HepG2 (cell line): ENCODE results near the gene STX5. TPM values are rescaled to one million over a fixed set of nuclear protein-coding genes. Genes with fewer than 3 reads are reported as not detected.

Source experiments
- ARNT ChIP-seq: fragments of 450-650 bp; IDR thresholded peaks from 2 replicates; pipeline ENCODE4 v1.6.1; 2017
- HNRNPL ChIP-seq: fragments of 200-400 bp; formaldehyde crosslinking; IDR thresholded peaks from 2 replicates; pipeline ENCODE4 v1.6.1; 2017; ENCODE audit warnings: mild to moderate bottlenecking, low read depth, low read length
- IKZF4 ChIP-seq: sonication (generic); formaldehyde crosslinking; IDR thresholded peaks from 2 replicates; pipeline ENCODE4 v1.5.1; 2020; ENCODE audit warnings: borderline replicate concordance, mild to moderate bottlenecking, low read depth, missing genetic modification reagents; ENCODE audit errors: not compliant biosample characterization
- MAFG ChIP-seq: sonication (generic); formaldehyde crosslinking; IDR thresholded peaks from 2 replicates; pipeline ENCODE4 v1.5.1; 2020; ENCODE audit warnings: mild to moderate bottlenecking, missing genetic modification reagents
- MAZ ChIP-seq, 2 experiments: sonication (generic) in 1 of 2; formaldehyde crosslinking in 1 of 2; IDR thresholded peaks; 2 replicates each; pipeline versions ENCODE4 v1.5.0 to v1.6.1; 2012 to 2020; ENCODE audit warnings: low read depth in 2 of 2, mild to moderate bottlenecking in 2 of 2, borderline replicate concordance in 1 of 2, improper control_type of control experiment in 1 of 2, low read length in 1 of 2, missing genetic modification reagents in 1 of 2, moderate library complexity in 1 of 2
- NFIB ChIP-seq: sonication (generic); formaldehyde crosslinking; IDR thresholded peaks from 2 replicates; pipeline ENCODE4 v1.9.0; 2021; ENCODE audit warnings: missing genetic modification reagents, mild to moderate bottlenecking, borderline replicate concordance
- NONO ChIP-seq, 2 experiments: fragments of 450-650 bp in 1 of 2; sonication (generic) in 1 of 2; formaldehyde crosslinking in 1 of 2; IDR thresholded peaks in 1 of 2; conservative IDR thresholded peaks in 1 of 2; 2 replicates each; pipeline versions ENCODE4 v1.6.1 to v1.8.0; 2017 to 2022; ENCODE audit warnings: mild to moderate bottlenecking in 1 of 2, missing genetic modification reagents in 1 of 2, moderate library complexity in 1 of 2
- THYN1 ChIP-seq: sonication (generic); formaldehyde crosslinking; IDR thresholded peaks from 2 replicates; pipeline ENCODE4 v1.8.1; 2023; ENCODE audit warnings: low read depth, mild to moderate bottlenecking, moderate library complexity, missing genetic modification reagents, borderline replicate concordance
- ZMYM3 ChIP-seq: sonication (generic); formaldehyde crosslinking; IDR thresholded peaks from 2 replicates; pipeline ENCODE4 v1.5.1; 2020; ENCODE audit warnings: mild to moderate bottlenecking, missing genetic modification reagents
- ZNF251 ChIP-seq: sonication (generic); formaldehyde crosslinking; IDR thresholded peaks from 2 replicates; pipeline ENCODE4 v1.9.0; 2021; ENCODE audit warnings: mild to moderate bottlenecking, missing genetic modification reagents
- ZNF263 ChIP-seq: sonication (generic); formaldehyde crosslinking; IDR thresholded peaks from 2 replicates; pipeline ENCODE4 v1.4.0; 2020; ENCODE audit warnings: missing genetic modification reagents
- ZNF317 ChIP-seq: sonication (generic); formaldehyde crosslinking; IDR thresholded peaks from 2 replicates; pipeline ENCODE4 v1.5.0; 2020; ENCODE audit warnings: mild to moderate bottlenecking, missing genetic modification reagents
- ZNF441 ChIP-seq: sonication (generic); formaldehyde crosslinking; IDR thresholded peaks from 2 replicates; pipeline ENCODE4 v1.7.0; 2021; ENCODE audit warnings: missing genetic modification reagents, borderline replicate concordance
- ZNF75D ChIP-seq: sonication (generic); formaldehyde crosslinking; IDR thresholded peaks from 2 replicates; pipeline ENCODE4 v1.8.1; 2023; ENCODE audit warnings: missing genetic modification reagents, mild to moderate bottlenecking, borderline replicate concordance
- ZSCAN9 ChIP-seq: IDR thresholded peaks from 2 replicates; pipeline ENCODE4 v1.6.1; 2016; ENCODE audit warnings: borderline replicate concordance
- polyA plus RNA-seq, 8 experiments: library from polyadenylated mRNA; depleted of rRNA in 3 of 8; stranded (reverse) in 7 of 8; unstranded in 1 of 8; fragments of >200 nt; fragmentation: Illumina TruSeq in 4 of 8; extraction: Trizol in 4 of 8; gene quantifications; 2 replicates each; pipeline versions ENCODE4 v1.2.1 to v1.2.3, GENCODE V29; 2011 to 2016; ENCODE audit warnings: low read depth in 4 of 8, missing spikeins in 1 of 8, mixed read lengths in 1 of 8; ENCODE audit not compliant: insufficient read depth in 1 of 8
- total RNA-seq, 5 experiments: library from RNA; depleted of rRNA; stranded (reverse); fragments of >200 nt; fragmentation: Illumina TruSeq; extraction: Trizol; gene quantifications; 2 replicates each; pipeline ENCODE4 v1.2.3, GENCODE V29; 2016; ENCODE audit warnings: low read depth in 1 of 5
- TF ChIP-seq, protein P1 (sequence below): sonication (generic); formaldehyde crosslinking; IDR thresholded peaks from 2 replicates; pipeline ENCODE4 v1.5.1; 2020; ENCODE audit warnings: mild to moderate bottlenecking, missing genetic modification reagents, moderate library complexity
- TF ChIP-seq, protein P2 (sequence below): sonication (generic); formaldehyde crosslinking; IDR thresholded peaks from 2 replicates; pipeline ENCODE4 v1.8.1; 2023; ENCODE audit warnings: mild to moderate bottlenecking, missing genetic modification reagents
- TF ChIP-seq, protein P3 (sequence below): IDR thresholded peaks from 2 replicates; pipeline ENCODE4 v1.6.1; 2012; ENCODE audit warnings: inconsistent platforms
- TF ChIP-seq, protein P4 (sequence below): sonication (generic); formaldehyde crosslinking; IDR thresholded peaks from 2 replicates; pipeline ENCODE4 v1.5.0; 2020; ENCODE audit warnings: missing genetic modification reagents
- TF ChIP-seq, protein P5 (sequence below): sonication (generic); formaldehyde crosslinking; IDR thresholded peaks from 2 replicates; pipeline ENCODE4 v1.9.0; 2022; ENCODE audit warnings: missing genetic modification reagents, mild to moderate bottlenecking, borderline replicate concordance

STX5 gene
- total and polyA plus RNA-seq, 2 of the 13 experiments (the other 11 are each of a cell fraction or from before 2014, with no cell fraction given): 26.9 to 30.0 TPM

DNA sequence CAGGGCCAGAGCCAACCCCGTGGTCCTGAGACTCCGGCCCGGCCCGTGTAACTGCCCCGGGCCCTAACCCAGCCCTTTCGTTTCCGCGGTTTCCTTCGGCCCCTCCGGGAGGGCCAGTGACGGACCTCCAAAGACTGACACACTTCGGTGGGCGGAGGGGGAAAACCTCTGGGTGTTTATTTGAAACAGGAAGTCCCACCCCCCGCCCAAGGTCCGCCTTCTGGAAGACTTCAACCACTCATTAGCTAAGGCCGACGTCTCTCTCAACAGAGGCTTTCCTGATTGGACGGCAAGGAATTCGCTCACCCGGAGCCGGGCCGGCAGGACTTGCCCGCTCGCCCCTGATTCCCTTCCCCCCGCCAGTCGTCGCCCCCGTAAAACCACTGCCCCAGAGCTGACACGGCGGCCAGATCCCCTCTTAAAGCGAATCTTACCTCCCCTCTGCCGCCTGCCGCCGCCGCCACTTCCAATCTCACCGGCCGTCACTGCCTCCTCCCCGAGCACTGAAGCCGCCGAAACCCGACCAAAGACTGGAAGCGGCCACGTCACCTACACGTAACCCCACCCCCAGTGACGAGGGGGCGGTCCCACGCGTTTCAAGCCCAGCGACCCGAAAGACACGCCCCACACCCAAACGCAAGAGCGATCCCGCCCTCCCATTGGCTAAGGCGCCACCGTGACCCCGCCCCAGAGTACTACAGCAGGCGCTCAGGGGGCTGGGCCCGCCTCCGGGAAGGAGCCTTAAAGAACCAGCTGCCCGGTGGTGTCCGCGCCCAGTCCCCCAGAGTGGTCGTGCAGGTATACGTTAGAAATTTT is at the start of gene STX5 (continued):
- TF ChIP-seq ZNF75D (no peak), MAZ (IDR thresholded peaks at IDR 0.05; ENCODE audit: borderline replicate concordance, low read depth, low read length) (peak; percentile 55), MAZ (CRISPR knock-in tag; IDR thresholded peaks at IDR 0.05; ENCODE audit: low read depth) (peak; percentile 51), IKZF4 (CRISPR knock-in tag) (no peak), ZSCAN9 (CRISPR knock-in tag) (peak; percentile 83; the same call in 1 of the 2 replicates), ZNF317 (CRISPR knock-in tag) (peak; percentile 43; the same call in 1 of the 2 replicates), NONO (IDR thresholded peaks at IDR 0.05) (no peak), NONO (CRISPR knock-in tag; conservative IDR thresholded peaks at IDR 0.05) (peak; percentile 57), ZNF263 (no peak), ZMYM3 (CRISPR knock-in tag) (no peak), ARNT (no peak), HNRNPL (peak; percentile 47; the same call in 1 of the 2 replicates), THYN1 (CRISPR knock-in tag) (no peak), MAFG (CRISPR knock-in tag) (no peak), NFIB (CRISPR knock-in tag) (no peak), ZNF441 (CRISPR knock-in tag) (peak; percentile 13; the same call in 1 of the 2 replicates), ZNF251 (CRISPR knock-in tag) (no peak)
- TF ChIP-seq, protein P1, sequence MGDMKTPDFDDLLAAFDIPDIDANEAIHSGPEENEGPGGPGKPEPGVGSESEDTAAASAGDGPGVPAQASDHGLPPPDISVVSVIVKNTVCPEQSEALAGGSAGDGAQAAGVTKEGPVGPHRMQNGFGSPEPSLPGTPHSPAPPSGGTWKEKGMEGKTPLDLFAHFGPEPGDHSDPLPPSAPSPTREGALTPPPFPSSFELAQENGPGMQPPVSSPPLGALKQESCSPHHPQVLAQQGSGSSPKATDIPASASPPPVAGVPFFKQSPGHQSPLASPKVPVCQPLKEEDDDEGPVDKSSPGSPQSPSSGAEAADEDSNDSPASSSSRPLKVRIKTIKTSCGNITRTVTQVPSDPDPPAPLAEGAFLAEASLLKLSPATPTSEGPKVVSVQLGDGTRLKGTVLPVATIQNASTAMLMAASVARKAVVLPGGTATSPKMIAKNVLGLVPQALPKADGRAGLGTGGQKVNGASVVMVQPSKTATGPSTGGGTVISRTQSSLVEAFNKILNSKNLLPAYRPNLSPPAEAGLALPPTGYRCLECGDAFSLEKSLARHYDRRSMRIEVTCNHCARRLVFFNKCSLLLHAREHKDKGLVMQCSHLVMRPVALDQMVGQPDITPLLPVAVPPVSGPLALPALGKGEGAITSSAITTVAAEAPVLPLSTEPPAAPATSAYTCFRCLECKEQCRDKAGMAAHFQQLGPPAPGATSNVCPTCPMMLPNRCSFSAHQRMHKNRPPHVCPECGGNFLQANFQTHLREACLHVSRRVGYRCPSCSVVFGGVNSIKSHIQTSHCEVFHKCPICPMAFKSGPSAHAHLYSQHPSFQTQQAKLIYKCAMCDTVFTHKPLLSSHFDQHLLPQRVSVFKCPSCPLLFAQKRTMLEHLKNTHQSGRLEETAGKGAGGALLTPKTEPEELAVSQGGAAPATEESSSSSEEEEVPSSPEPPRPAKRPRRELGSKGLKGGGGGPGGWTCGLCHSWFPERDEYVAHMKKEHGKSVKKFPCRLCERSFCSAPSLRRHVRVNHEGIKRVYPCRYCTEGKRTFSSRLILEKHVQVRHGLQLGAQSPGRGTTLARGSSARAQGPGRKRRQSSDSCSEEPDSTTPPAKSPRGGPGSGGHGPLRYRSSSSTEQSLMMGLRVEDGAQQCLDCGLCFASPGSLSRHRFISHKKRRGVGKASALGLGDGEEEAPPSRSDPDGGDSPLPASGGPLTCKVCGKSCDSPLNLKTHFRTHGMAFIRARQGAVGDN: peak; percentile 60
- TF ChIP-seq, protein P2, sequence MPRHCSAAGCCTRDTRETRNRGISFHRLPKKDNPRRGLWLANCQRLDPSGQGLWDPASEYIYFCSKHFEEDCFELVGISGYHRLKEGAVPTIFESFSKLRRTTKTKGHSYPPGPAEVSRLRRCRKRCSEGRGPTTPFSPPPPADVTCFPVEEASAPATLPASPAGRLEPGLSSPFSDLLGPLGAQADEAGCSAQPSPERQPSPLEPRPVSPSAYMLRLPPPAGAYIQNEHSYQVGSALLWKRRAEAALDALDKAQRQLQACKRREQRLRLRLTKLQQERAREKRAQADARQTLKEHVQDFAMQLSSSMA (CRISPR knock-in tag): 0 out of 2 replicates have a peak, but pooled peaks have one; percentile 46
- TF ChIP-seq, protein P3, sequence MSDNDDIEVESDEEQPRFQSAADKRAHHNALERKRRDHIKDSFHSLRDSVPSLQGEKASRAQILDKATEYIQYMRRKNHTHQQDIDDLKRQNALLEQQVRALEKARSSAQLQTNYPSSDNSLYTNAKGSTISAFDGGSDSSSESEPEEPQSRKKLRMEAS: no peak; the same call in none of the 2 replicates
- TF ChIP-seq, protein P4, sequence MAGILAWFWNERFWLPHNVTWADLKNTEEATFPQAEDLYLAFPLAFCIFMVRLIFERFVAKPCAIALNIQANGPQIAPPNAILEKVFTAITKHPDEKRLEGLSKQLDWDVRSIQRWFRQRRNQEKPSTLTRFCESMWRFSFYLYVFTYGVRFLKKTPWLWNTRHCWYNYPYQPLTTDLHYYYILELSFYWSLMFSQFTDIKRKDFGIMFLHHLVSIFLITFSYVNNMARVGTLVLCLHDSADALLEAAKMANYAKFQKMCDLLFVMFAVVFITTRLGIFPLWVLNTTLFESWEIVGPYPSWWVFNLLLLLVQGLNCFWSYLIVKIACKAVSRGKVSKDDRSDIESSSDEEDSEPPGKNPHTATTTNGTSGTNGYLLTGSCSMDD (CRISPR knock-in tag): no peak
- TF ChIP-seq, protein P5, sequence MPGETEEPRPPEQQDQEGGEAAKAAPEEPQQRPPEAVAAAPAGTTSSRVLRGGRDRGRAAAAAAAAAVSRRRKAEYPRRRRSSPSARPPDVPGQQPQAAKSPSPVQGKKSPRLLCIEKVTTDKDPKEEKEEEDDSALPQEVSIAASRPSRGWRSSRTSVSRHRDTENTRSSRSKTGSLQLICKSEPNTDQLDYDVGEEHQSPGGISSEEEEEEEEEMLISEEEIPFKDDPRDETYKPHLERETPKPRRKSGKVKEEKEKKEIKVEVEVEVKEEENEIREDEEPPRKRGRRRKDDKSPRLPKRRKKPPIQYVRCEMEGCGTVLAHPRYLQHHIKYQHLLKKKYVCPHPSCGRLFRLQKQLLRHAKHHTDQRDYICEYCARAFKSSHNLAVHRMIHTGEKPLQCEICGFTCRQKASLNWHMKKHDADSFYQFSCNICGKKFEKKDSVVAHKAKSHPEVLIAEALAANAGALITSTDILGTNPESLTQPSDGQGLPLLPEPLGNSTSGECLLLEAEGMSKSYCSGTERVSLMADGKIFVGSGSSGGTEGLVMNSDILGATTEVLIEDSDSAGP (CRISPR knock-in tag): peak; percentile 99
